Measurements from ENCODE around the gene SETD1B.

SETD1B gene

DNA sequence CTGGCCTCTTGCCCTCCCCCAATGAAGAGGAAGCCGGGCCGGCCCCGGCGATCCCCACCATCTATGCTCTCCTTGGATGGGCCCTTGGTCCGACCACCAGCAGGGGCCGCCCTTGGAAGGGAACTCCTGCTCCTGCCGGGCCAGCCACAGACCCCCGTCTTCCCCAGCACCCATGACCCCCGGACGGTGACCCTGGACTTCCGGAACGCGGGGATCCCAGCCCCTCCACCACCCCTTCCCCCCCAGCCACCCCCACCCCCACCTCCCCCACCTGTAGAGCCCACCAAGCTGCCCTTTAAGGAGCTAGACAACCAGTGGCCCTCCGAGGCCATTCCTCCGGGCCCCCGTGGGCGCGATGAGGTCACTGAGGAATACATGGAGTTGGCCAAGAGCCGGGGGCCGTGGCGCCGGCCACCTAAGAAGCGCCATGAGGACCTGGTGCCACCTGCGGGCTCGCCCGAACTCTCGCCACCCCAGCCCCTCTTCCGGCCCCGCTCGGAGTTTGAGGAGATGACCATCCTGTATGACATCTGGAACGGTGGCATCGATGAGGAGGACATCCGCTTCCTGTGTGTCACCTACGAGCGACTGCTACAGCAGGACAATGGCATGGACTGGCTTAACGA lies 19.4 kb downstream of the SETD1B start:
- H3K4me1 Mint-ChIP-seq (ENCODE audit: low read depth in 2 of 2) = peaks cover 7 to 10% of the 10 kb centered on the region in 2 donors
- peaks cover 89% of the 10 kb centered on the region for H3K36me3 Mint-ChIP-seq (ENCODE audit: insufficient read depth)
- DNase-seq = no peak
- no peak for ATAC-seq (replicated peaks)
- H3K27ac Mint-ChIP-seq = peak overlapping the region in 1 of 2 donors; percentile 31
- no peaks in the 10 kb centered on the region for H3K9me3 Mint-ChIP-seq
- H3K27me3 Mint-ChIP-seq = no peaks in the 10 kb centered on the region
- no peak overlapping the region for H3K4me3 Mint-ChIP-seq

DNA sequence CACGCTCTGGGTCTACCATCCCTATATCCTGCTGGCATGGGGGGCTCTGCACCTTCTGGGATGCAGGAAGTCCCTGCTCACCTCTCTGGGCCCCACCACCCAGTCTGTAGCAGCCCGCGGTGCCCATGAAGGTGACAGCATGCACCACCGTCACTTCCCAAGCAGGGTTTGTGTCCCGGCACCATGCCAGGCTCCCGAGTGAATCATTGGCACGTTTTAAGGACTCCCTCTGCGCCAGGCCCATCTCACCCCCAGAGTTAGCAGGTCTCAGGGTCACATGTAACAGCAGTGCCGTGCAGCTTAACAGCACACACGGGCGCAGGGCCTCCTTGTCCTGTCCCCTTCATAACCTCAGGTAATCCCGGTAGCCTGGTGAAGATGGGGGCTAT lies 19.9 kb downstream of the SETD1B start:
- no peaks in the 10 kb centered on the region for H3K9me3 Mint-ChIP-seq
- DNase-seq (no peak), ATAC-seq (replicated peaks) (no peak)
- peak overlapping the region in 1 of 2 donors; percentile 31 for H3K27ac Mint-ChIP-seq
- peaks cover 89% of the 10 kb centered on the region for H3K36me3 Mint-ChIP-seq (ENCODE audit: insufficient read depth)
- peaks cover 8 to 12% of the 10 kb centered on the region in 2 donors for H3K4me1 Mint-ChIP-seq (ENCODE audit: low read depth in 2 of 2)
- H3K27me3 Mint-ChIP-seq = no peaks in the 10 kb centered on the region
- no peak overlapping the region for H3K4me3 Mint-ChIP-seq

GRCh38 chr12:121825041-121825523 lies 21.3 kb downstream of the SETD1B start:
- H3K27ac Mint-ChIP-seq = peak overlapping the region; percentile 51 to 95
- no peak overlapping the region for H3K4me3 Mint-ChIP-seq
- ATAC-seq (replicated peaks) = no peak
- H3K36me3 Mint-ChIP-seq (ENCODE audit: insufficient read depth) = peaks cover 88% of the 10 kb centered on the region
- H3K4me1 Mint-ChIP-seq (ENCODE audit: low read depth in 2 of 2) = peaks cover 10 to 20% of the 10 kb centered on the region in 2 donors
- no peaks in the 10 kb centered on the region for H3K9me3 Mint-ChIP-seq
- no peak for DNase-seq
- H3K27me3 Mint-ChIP-seq = no peaks in the 10 kb centered on the region

DNA sequence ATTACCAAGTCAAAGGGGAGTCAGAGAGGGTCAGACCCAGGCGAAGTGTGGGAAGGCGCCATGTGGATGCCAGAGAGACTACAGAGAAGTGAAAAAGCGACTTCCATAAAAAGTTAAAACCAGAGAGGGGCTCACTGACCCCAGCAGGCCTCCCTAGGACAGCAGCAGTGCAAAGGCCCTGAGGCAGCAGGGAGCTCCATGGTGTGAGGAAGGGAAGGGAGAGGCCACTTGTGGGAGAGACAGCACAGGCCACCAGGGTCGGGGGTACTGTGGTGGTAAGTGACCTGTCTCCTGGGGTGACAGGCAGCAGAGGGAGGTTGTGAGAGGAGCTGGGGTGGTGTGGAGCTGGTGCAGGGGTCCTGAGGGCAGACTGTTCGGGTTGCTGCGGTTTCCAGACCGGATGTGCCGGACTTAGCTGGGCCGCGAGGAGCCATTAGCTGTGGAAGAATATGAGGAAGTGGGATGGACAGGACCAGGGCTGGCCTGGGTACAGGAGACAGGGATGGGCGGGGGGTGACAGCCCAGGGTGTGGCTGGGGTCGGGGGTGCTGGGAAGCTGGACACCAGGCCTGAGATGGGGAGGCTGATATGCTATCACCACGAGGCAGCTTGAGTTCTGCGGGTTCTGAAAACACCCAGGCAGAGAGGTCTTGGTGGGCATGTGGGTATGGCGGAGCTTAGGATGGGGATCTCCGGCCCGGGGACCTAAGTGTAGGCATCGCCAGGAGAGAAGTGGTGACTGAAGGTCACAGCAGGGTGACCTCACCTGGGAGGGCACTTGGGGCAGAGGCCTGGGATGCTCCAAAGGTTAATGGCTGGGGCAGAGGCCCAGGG lies 22.7 kb downstream of the SETD1B start:
- peaks cover 12 to 20% of the 10 kb centered on the region in 2 donors for H3K4me1 Mint-ChIP-seq (ENCODE audit: low read depth in 2 of 2)
- H3K36me3 Mint-ChIP-seq (ENCODE audit: insufficient read depth) = peaks cover 79% of the 10 kb centered on the region
- peak overlapping the region in 1 of 2 donors; percentile 37 for H3K4me3 Mint-ChIP-seq
- ATAC-seq (replicated peaks) = no peak
- H3K27me3 Mint-ChIP-seq = no peaks in the 10 kb centered on the region
- H3K27ac Mint-ChIP-seq = peak overlapping the region; percentile 12 to 95
- no peaks in the 10 kb centered on the region for H3K9me3 Mint-ChIP-seq
- no peak for DNase-seq

DNA sequence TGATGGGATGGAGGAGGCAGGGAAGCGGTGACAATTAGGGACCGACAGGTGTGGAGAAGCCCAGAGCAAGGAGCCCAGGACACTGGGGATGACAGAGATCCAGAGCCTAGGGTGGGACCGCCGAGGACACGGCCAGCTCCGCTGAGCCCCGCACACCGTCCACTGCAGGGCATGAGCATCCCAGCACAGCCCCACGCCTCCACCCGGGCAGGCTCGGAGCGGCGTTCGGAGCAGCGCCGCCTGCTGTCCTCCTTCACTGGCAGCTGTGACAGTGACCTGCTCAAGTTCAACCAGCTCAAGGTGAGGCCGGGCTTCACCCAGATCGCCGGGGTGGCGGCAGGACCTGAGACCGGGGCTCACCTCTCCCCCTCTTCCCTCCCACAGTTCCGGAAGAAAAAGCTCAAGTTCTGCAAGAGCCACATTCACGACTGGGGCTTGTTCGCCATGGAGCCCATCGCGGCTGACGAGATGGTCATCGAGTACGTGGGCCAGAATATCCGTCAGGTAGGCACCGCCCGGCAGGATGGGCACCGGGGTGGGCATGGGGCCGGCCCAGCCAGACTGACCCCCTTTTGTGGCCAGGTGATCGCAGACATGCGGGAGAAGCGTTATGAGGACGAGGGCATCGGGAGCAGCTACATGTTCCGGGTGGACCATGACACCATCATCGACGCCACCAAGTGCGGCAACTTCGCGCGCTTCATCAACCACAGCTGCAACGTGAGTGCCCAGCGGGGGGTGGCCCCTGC lies 23.7 kb downstream of the SETD1B start:
- Mint-ChIP-seq H3K27me3 (no peaks in the 10 kb centered on the region), H3K36me3 (ENCODE audit: insufficient read depth) (peaks cover 78% of the 10 kb centered on the region), H3K27ac (no peak overlapping the region), H3K4me3 (no peak overlapping the region), H3K4me1 (ENCODE audit: low read depth in 2 of 2) (peaks cover 12 to 20% of the 10 kb centered on the region in 2 donors), H3K9me3 (no peaks in the 10 kb centered on the region)
- ATAC-seq (replicated peaks) (no peak), DNase-seq (no peak)

GRCh38 chr12:121828306-121828705 lies 24.5 kb downstream of the SETD1B start:
- Mint-ChIP-seq H3K4me1 (ENCODE audit: low read depth in 2 of 2) (peaks cover 12 to 20% of the 10 kb centered on the region in 2 donors), H3K9me3 (no peaks in the 10 kb centered on the region), H3K36me3 (ENCODE audit: insufficient read depth) (peaks cover 75% of the 10 kb centered on the region), H3K27ac (peak overlapping the region in 1 of 2 donors; percentile 79), H3K4me3 (no peak overlapping the region), H3K27me3 (no peaks in the 10 kb centered on the region)
- ATAC-seq (replicated peaks) (no peak), DNase-seq (no peak)

DNA sequence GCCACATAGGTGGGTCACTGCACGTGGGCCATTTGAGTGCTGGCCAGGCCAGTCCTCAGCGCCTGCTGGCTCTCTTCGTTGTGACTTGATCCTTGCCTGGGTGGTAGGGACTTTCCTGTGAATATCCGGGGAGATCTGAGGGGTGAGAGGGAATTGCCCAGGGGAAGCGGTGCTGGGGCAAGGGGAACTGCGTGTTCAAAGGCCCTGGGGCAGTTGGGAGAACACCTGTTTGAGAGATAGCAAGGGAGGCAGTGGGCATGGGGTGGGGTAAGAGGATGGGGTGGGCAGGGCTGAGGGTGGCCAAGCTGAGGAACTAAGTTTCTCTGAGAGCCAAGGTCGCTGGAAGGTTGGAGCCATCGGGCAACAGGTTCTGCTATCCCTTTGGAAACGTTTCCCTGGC lies 25.0 kb downstream of the SETD1B start:
- Mint-ChIP-seq H3K27ac (peak overlapping the region in 1 of 2 donors; percentile 44), H3K36me3 (ENCODE audit: insufficient read depth) (peaks cover 70% of the 10 kb centered on the region), H3K4me3 (no peak overlapping the region)

DNA sequence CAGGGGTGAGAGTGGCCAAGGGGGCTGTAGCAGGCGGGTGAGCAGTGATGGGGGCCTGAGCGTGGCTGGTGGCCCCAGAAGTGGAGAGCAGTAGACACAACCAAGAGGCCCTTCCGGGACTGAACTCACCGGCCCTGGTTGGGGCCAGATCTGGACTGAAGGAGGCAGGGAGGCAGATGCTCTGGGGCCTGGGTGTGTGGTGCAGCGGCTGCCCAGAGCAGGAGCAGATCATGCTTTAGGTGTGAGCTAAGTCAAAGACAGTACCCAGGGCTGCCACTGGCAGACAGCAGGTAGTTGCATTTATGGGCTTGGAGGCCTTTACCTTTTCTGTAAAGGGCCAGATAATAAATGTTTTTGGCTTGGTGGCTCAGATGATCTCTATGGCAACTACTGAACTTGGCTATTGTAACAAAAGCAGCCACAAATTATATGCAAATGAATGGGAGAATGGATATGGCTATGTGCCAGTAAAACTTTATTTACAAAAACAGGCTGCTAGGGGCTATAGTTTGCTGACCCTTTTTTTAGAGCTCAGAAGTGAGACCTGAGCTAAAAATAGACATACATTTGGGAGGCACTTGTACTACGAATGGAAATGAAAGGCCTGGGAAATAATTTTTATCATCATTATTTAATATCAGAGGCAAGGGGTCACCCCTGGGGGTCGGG lies 25.6 kb downstream of the SETD1B start:
- no peaks in the 10 kb centered on the region for H3K27me3 Mint-ChIP-seq
- H3K36me3 Mint-ChIP-seq (ENCODE audit: insufficient read depth) = peaks cover 68% of the 10 kb centered on the region
- no peak for DNase-seq
- H3K27ac Mint-ChIP-seq = peak overlapping the region; percentile 44 to 58
- H3K4me3 Mint-ChIP-seq = no peak overlapping the region
- peaks cover 11 to 20% of the 10 kb centered on the region in 2 donors for H3K4me1 Mint-ChIP-seq (ENCODE audit: low read depth in 2 of 2)
- no peak for ATAC-seq (replicated peaks)
- H3K9me3 Mint-ChIP-seq = no peaks in the 10 kb centered on the region

More for the DNA sequence above, 25.0 kb downstream of the SETD1B start:
- Mint-ChIP-seq H3K9me3 (no peaks in the 10 kb centered on the region), H3K27me3 (no peaks in the 10 kb centered on the region), H3K4me1 (ENCODE audit: low read depth in 2 of 2) (peaks cover 11 to 20% of the 10 kb centered on the region in 2 donors)
- DNase-seq (no peak), ATAC-seq (replicated peaks) (no peak)

DNA sequence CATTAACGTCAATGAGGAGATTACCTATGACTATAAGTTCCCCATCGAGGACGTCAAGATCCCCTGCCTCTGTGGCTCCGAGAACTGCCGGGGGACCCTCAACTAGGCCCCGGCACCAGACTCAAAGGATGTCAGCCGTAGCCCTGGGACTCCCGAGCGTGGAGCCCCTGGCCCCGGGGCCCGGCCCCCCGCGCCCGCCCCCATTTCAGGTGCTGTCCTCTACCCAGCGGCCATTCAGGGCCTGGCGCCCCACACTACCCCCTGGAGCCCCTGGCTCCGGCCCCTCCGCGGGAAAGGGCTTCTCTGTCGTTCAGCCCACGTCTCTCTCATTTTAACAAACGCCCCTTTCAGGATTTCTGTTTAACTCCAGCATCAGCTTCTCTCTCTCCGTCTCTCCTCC lies 26.3 kb downstream of the SETD1B start:
- Mint-ChIP-seq H3K4me1 (ENCODE audit: low read depth in 2 of 2) (peaks cover 11 to 20% of the 10 kb centered on the region in 2 donors), H3K9me3 (no peaks in the 10 kb centered on the region), H3K36me3 (ENCODE audit: insufficient read depth) (peaks cover 60% of the 10 kb centered on the region), H3K27ac (no peak overlapping the region), H3K4me3 (no peak overlapping the region), H3K27me3 (no peaks in the 10 kb centered on the region)
- DNase-seq (no peak), ATAC-seq (replicated peaks) (no peak)

DNA sequence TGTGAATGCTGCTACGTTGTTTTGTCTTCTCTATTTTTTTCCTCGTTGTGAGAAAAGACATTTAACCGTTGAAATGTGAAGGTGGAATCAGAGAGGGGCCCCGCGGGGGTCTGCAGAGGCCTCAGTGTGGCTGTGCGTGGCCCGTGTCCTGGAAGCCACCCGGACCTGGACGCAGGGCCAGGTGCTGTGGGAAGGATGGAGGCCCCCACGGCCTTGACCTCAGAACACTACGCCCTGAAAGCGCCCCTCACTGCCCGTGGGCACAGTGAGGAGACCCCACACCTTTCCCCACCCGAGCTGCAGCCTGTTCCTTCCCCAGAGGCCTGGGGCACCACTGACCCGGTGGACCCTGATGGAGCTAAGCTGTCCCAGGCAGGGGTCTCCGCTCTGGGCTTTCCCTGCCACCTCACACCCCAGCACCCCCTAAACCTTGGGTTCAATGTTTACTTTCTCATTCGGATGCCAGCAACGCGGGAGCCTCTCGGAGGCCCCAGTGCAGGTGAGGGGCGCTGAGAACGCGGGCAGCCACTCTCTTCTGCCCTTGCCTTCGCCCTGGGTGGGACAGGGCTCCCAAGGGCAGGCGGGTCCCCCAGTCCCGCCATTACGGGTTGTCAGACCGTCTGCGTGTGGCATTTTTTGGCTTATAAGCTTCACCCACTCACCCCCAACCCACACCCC lies 26.9 kb downstream of the SETD1B start:
- DNase-seq = no peak
- no peak overlapping the region for H3K27ac Mint-ChIP-seq
- H3K36me3 Mint-ChIP-seq (ENCODE audit: insufficient read depth) = peaks cover 59% of the 10 kb centered on the region
- ATAC-seq (replicated peaks) = no peak
- peaks cover 11 to 20% of the 10 kb centered on the region in 2 donors for H3K4me1 Mint-ChIP-seq (ENCODE audit: low read depth in 2 of 2)
- H3K9me3 Mint-ChIP-seq = no peaks in the 10 kb centered on the region
- no peaks in the 10 kb centered on the region for H3K27me3 Mint-ChIP-seq
- no peak overlapping the region for H3K4me3 Mint-ChIP-seq

- peaks cover 7 to 12% of the 10 kb centered on the region in 2 donors for H3K4me1 Mint-ChIP-seq (ENCODE audit: low read depth in 2 of 2)
Observed at GRCh38 chr12:121831571-121832245, 27.9 kb downstream of the SETD1B start.

DNA sequence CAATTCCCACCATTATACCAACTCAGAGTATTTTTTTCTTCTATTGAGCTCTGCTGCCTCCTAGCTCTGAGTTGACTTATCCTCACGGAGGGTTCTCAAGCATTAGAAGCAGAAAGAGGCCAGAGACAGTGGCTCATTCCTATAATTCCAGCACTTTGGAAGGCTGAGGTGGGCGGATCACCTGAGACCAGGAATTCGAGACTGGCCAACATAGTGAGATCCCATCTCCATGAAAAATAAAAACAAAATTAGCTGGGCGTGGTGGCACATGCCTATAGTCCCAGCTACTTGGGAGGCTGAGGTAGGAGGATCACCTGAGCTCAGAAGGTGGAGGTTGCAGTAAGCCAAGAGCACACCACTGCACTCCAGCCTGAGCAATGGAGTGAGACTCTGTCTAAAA lies 33.9 kb downstream of the SETD1B start:
- H3K9me3 Mint-ChIP-seq = no peaks in the 10 kb centered on the region
- peaks cover 13 to 16% of the 10 kb centered on the region in 2 donors for H3K4me1 Mint-ChIP-seq (ENCODE audit: low read depth in 2 of 2)
- peaks cover 6% of the 10 kb centered on the region for H3K36me3 Mint-ChIP-seq (ENCODE audit: insufficient read depth)
- no peak overlapping the region for H3K4me3 Mint-ChIP-seq
- DNase-seq = no peak
- H3K27me3 Mint-ChIP-seq = no peaks in the 10 kb centered on the region
- no peak overlapping the region for H3K27ac Mint-ChIP-seq
- no peak for ATAC-seq (replicated peaks)

More at GRCh38 chr12:121831571-121832245, 27.9 kb downstream of the SETD1B start:
- peak overlapping the region in 1 of 2 donors; percentile 65 for H3K27ac Mint-ChIP-seq
- H3K9me3 Mint-ChIP-seq = no peaks in the 10 kb centered on the region
- peaks cover 51% of the 10 kb centered on the region for H3K36me3 Mint-ChIP-seq (ENCODE audit: insufficient read depth)
- DNase-seq (no peak), ATAC-seq (replicated peaks) (no peak)
- H3K27me3 Mint-ChIP-seq = no peaks in the 10 kb centered on the region
- H3K4me3 Mint-ChIP-seq = no peak overlapping the region

Measured in effector memory CD8-positive, alpha-beta T cell (primary cell).